Common myeloid progenitor, CD34-positive (primary cell): Measurements from ENCODE around the gene GALNT9.

Experiments used
- CTCF ChIA-PET: fragments of 350-600 bp; sonication (Branson Sonifier 250); formaldehyde crosslinking; loops from one replicate; lab custom pipeline; 2021; ENCODE audit warnings: antibody characterized with exemption; lab: Charles Lee
- POLR2A ChIA-PET: fragments of 350-600 bp; sonication (Branson Sonifier 250); formaldehyde crosslinking; loops from one replicate; lab custom pipeline; 2021; ENCODE audit warnings: antibody characterized with exemption; lab: Charles Lee
- DNase-seq, 3 donors: peaks; one replicate each; pipeline versions ENCODE4 v3.0.0 to v3.0.0-alpha.2; 2013
- H3K27ac ChIP-seq, 2 experiments: 1 replicate in 1 of 2; 2 replicates in 1 of 2; pipeline ENCODE4 v1.7.0; 2013; ENCODE audit warnings: inconsistent platforms in 2 of 2, low read length in 2 of 2, mild to moderate bottlenecking in 2 of 2, low read depth in 1 of 2, moderate library complexity in 1 of 2; ENCODE audit not compliant: severe bottlenecking in 2 of 2, insufficient read depth in 1 of 2, poor library complexity in 1 of 2
- H3K27me3 ChIP-seq, 5 experiments: replicated peaks in 2 of 5; 1 replicate in 3 of 5; 2 replicates in 2 of 5; pipeline versions ENCODE4 v1.6.1 to v1.7.0; 2013; ENCODE audit warnings: low read length in 4 of 5, mild to moderate bottlenecking in 2 of 5, moderate library complexity in 2 of 5, inconsistent platforms in 1 of 5; ENCODE audit not compliant: insufficient read depth in 5 of 5, control insufficient read depth in 4 of 5
- H3K36me3 ChIP-seq, 4 experiments: 1 replicate in 2 of 4; 2 replicates in 2 of 4; pipeline versions ENCODE4 v1.6.1 to v1.7.0; 2013; ENCODE audit warnings: low read length in 3 of 4, control low read depth in 1 of 4, mild to moderate bottlenecking in 1 of 4; ENCODE audit not compliant: control insufficient read depth in 4 of 4, insufficient read depth in 4 of 4
- H3K4me1 ChIP-seq, 4 experiments: 1 replicate in 3 of 4; 2 replicates in 1 of 4; pipeline versions ENCODE4 v1.6.1 to v1.7.1; 2013; ENCODE audit warnings: low read length in 3 of 4, mild to moderate bottlenecking in 3 of 4, control low read depth in 1 of 4, inconsistent platforms in 1 of 4, moderate library complexity in 1 of 4; ENCODE audit not compliant: control insufficient read depth in 4 of 4, insufficient read depth in 4 of 4; ENCODE audit errors: control extremely low read depth in 1 of 4
- H3K4me3 ChIP-seq, 7 experiments: 1 replicate in 4 of 7; 2 replicates in 3 of 7; pipeline versions ENCODE4 v1.5.1 to v1.7.0; 2013; ENCODE audit warnings: mild to moderate bottlenecking in 7 of 7, low read length in 6 of 7, moderate library complexity in 6 of 7, inconsistent platforms in 2 of 7, low read depth in 2 of 7, control low read depth in 1 of 7; ENCODE audit not compliant: insufficient read depth in 4 of 7, control insufficient read depth in 1 of 7; ENCODE audit errors: extremely low read depth in 1 of 7
- H3K9me3 ChIP-seq, 5 experiments: 1 replicate in 4 of 5; 2 replicates in 1 of 5; pipeline versions ENCODE4 v1.6.1 to v1.7.1; 2013; ENCODE audit warnings: low read length in 4 of 5, mild to moderate bottlenecking in 2 of 5, inconsistent platforms in 1 of 5, low read depth in 1 of 5, moderate library complexity in 1 of 5; ENCODE audit not compliant: control insufficient read depth in 4 of 5, insufficient read depth in 2 of 5; ENCODE audit errors: control extremely low read depth in 1 of 5
- WGBS: methylation state at CpG from one replicate; pipeline ENCODE4 v1.1.5; 2013; ENCODE audit not compliant: insufficient coverage; 5-methylcytosine and 5-hydroxymethylcytosine counted together

Gene GALNT9

DNA sequence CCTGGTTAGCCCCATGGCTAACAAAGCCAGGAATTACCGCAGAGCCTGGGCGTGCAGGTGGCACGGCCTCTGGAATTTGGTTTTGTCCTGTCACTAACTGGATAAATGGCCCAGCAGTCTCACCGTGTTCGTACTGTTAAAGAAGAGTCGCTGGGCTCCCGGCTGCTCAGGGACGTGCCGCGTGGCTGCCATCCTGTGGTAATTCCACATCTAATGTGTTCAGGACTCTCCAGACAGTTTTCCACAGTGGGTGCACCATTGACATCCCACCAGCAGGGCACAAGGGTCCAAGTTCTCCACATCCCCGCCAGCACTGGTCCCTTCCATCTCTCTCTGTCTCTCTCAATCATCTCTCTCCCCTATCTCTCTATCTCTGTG, 165.5 kb downstream of the GALNT9 start:
- no peak overlapping the region for H3K27ac ChIP-seq
- H3K4me1 ChIP-seq = peaks cover 0 to 19% (median 12%) of the 10 kb centered on the region in 4 experiments
- H3K4me3 ChIP-seq = no peak overlapping the region
- no peaks in the 10 kb centered on the region for H3K9me3 ChIP-seq
- peaks cover 0 to 29% (median 2%) of the 10 kb centered on the region in 5 experiments for H3K27me3 ChIP-seq
- no peak for DNase-seq
- POLR2A ChIA-PET = no interaction called here
- H3K36me3 ChIP-seq = no peaks in the 10 kb centered on the region
- WGBS = 82% methylated on average over 11 of the region's 11 CpGs
- CTCF ChIA-PET = interaction anchor here (1.9 kb wide), 1 partner anchor 10 kb away, joined by 7 read pairs; no protein-coding TSS in a partner anchor

DNA sequence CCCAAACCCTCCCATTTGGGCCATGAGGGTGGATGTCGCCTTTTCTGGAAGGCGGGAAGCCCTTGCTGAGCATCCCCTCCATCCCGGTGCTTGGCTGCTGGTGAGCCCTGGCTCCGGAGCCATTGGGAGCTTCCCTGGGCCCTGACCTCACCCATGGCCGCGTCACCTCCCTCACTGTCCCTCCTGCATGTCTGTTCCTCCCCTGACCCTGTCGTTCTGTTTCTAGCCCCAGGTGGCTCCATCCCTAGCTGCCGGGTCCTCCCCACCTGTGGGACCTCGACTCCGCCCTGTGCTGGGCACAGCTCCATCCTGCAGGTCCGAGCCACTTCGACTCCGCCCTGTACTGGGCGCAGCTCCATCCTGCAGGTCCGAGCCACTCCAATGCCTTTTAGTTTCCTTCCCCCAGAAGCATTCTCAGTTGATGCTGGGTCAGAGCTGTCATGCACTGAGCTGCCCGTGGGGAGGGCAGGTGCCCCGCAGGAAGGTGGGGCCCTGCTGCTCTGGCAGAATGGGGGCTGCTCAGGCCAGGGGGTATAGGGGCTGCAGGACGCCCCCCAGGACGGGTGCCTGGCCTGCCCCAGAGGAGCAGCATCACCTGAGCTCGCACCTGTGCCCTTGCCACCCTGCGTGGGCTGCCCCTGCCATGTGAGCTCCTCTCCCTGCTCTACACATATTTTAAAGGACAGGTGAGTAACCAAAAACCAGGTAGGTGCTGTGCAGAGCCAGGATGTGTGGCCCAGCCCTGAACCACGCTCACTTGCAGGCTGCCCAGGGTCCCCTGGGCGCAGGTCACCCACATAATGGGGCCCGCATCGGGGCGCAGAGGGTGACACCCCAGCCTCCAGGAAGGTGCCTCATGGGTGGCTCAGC, 166.1 kb downstream of the GALNT9 start:
- no peak overlapping the region for H3K27ac ChIP-seq
- peaks cover 0 to 19% (median 12%) of the 10 kb centered on the region in 4 experiments for H3K4me1 ChIP-seq
- CTCF ChIA-PET = interaction anchor here (1.2 to 2.8 kb wide), 5 partner anchors 9 to 359 kb away, joined by 3 to 11 read pairs (median 3); no protein-coding TSS in a partner anchor
- 56% methylated on average over 25 of the region's 26 CpGs for WGBS
- H3K4me3 ChIP-seq = peak overlapping the region in 1 of 7 experiments; percentile 28
- H3K9me3 ChIP-seq = no peaks in the 10 kb centered on the region
- DNase-seq = no peak
- H3K27me3 ChIP-seq = peaks cover 0 to 27% (median 2%) of the 10 kb centered on the region in 5 experiments
- H3K36me3 ChIP-seq = peaks cover 0 to under 1% (median 0%) of the 10 kb centered on the region in 4 experiments
- POLR2A ChIA-PET = no interaction called here

DNA sequence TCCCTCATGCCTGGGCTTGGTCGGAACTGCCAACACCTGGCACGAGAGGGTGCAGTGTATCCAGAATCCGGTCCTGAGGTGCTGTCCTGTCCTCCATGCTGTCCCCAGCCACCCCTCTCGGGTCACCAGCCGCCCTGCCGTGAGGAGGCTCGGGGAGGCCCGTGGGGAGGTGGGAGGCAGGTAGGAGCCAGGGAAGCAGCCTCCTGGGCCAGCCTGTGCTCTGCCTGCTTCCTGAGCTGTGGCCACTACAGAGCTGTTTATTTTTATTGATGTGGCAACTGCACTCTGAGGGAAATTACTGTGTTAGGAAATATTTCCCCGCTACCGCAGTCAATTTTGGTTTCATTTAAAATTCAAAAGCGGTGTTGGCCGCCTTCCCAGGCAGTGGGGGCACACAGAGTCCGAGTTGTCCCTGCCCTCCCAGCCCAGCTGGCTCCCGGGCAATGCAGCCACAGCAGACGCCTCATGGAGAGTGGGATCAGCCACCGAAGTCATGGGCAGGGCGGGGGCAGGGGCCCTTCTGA, 166.8 kb downstream of the GALNT9 start:
- Histone ChIP-seq H3K36me3 (peaks cover 0 to 8% (median 3%) of the 10 kb centered on the region in 4 experiments), H3K27me3 (peaks cover 0 to 23% (median 2%) of the 10 kb centered on the region in 5 experiments), H3K27ac (no peak overlapping the region), H3K4me1 (peaks cover 0 to 16% (median 11%) of the 10 kb centered on the region in 4 experiments), H3K9me3 (no peaks in the 10 kb centered on the region), H3K4me3 (peak overlapping the region in 2 of 7 experiments; percentile 4 to 28)
- 44% methylated on average over 8 of the region's 17 CpGs for WGBS
- peak in 2 of 3 donors; percentile 61 to 73 for DNase-seq
- ChIA-PET CTCF (interaction anchor here (0.7 to 2.8 kb wide), 7 partner anchors 9 to 360 kb away, joined by 3 to 11 read pairs (median 3); no protein-coding TSS in a partner anchor), POLR2A (no interaction called here)

DNA sequence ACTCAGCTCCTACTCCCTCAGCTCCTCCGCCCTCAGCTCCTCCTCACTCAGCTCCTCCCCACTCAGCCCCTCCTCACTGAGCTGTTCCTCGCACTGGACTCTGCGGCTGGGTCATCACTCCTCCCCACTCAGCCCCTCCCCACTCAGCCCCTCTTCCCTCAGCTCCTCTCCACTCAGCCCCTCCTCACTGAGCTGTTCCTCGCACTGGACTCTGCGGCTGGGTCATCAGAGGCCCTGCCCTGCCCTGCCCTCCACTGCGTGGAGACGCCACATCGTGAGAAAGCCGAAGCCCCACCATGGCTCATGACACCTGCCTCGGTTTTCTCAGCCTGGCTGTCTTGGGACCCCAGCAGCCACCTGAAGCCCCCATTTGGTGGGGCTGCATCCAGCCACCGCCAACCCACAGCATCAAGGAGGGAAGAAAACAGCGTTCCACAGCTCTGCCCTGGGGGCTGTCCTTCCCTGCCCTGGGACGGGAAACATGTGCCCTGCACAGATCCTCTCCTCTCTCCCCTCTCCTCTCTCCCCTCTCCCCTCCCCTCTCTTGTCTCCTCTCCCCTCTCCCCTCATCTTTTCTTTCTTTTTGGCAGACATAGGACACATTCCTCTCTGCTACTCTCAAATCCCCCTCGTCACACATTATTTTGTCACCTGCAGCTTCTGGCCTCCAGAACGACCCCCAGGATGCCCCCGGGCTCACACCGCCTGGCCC, 167.4 kb downstream of the GALNT9 start:
- H3K4me3 ChIP-seq = peak overlapping the region in 1 of 7 experiments; percentile 28

DNA sequence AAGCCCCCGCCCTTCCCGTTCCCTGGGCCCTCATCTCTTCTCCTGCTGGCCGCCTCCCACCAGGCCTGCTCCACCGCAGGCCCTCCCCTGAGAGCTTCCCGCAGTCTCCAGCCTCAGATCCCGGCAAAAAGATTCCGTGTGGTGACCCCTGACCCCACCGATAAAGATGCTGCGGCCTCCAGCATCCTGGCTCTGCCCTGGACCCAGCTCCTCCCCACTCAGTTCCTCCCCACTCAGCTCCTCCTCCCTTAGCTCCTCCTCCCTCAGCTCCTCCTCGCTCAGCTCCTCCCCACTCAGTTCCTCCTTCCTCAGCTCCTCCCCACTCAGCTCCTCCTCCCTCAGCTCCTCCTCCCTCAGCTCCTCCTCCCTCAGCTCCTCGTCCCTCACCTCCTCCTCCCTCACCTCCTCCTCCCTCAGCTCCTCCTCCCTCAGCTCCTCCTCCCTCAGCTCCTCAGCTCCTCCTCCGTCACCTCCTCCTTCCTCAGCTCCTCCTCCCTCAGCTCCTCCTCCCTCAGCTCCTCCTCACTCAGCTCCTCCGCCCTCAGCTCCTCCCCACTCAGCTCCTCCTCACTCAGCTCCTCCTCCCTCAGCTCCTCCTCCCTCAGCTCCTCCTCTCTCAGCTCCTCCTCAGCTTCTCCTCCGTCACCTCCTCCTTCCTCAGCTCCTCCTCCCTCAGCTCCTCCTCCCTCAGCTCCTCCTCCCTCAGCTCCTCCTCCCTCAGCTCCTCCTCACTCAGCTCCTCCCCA, 168.2 kb downstream of the GALNT9 start:
- 83% methylated on average over 9 of the region's 14 CpGs for WGBS
- no peak overlapping the region for H3K27ac ChIP-seq
- peaks cover 0 to 23% (median 2%) of the 10 kb centered on the region in 5 experiments for H3K27me3 ChIP-seq
- ChIA-PET POLR2A (interaction anchor here (0.7 kb wide), 1 partner anchor 431 kb away, joined by 4 read pairs; no protein-coding TSS in a partner anchor), CTCF (interaction anchor here (0.7 to 2.8 kb wide), 7 partner anchors 9 to 328 kb away, joined by 4 to 11 read pairs (median 5); no protein-coding TSS in a partner anchor)
- peak in 1 of 3 donors; percentile 33 for DNase-seq
- H3K9me3 ChIP-seq = peaks cover 0 to 3% (median 0%) of the 10 kb centered on the region in 5 experiments
- peaks cover 0 to 20% (median 4%) of the 10 kb centered on the region in 4 experiments for H3K36me3 ChIP-seq
- H3K4me3 ChIP-seq = no peak overlapping the region
- peaks cover 0 to 14% (median 10%) of the 10 kb centered on the region in 4 experiments for H3K4me1 ChIP-seq

More for the DNA sequence above, 167.4 kb downstream of the GALNT9 start:
- H3K27me3 ChIP-seq = peaks cover 0 to 23% (median 2%) of the 10 kb centered on the region in 5 experiments
- ChIA-PET POLR2A (no interaction called here), CTCF (interaction anchor here (0.7 to 2.8 kb wide), 9 partner anchors 8 to 361 kb away, joined by 3 to 11 read pairs (median 5); no protein-coding TSS in a partner anchor)
- H3K27ac ChIP-seq = no peak overlapping the region
- H3K36me3 ChIP-seq = peaks cover 0 to 12% (median 4%) of the 10 kb centered on the region in 4 experiments
- no peak for DNase-seq
- H3K4me1 ChIP-seq = peaks cover 0 to 14% (median 10%) of the 10 kb centered on the region in 4 experiments
- H3K9me3 ChIP-seq = no peaks in the 10 kb centered on the region
- 80% methylated on average over 15 of the region's 17 CpGs for WGBS

DNA sequence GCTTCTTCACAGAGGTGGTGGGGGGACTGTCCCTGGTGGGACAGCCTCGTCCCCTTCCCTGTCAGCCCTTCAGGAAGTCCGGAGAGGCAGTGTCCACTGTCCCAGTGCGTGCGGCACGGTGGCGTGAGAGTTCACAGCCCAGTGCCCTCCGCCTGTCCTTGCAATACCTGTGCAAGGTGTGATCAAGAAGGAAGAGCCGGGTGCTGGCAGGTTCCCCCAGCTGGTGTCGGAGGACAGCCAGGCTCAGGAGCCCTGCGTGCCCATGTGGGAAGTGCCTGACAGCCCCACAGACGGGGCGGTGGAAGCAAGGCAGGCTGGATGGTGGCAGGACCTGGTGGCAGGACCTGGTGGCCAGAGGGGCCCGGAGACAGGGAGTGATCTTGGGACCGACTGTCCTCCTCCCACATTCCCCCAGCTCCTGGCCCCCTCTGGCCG, 168.8 kb downstream of the GALNT9 start:
- POLR2A ChIA-PET = interaction anchor here (0.5 kb wide), 1 partner anchor 73 kb away, joined by 7 read pairs; no protein-coding TSS in a partner anchor
- H3K9me3 ChIP-seq = peaks cover 0 to 3% (median 0%) of the 10 kb centered on the region in 5 experiments
- no peak overlapping the region for H3K4me3 ChIP-seq
- CTCF ChIA-PET = interaction anchor here (1.0 to 2.8 kb wide), 6 partner anchors 8 to 59 kb away, joined by 4 to 11 read pairs (median 5); no protein-coding TSS in a partner anchor
- DNase-seq = no peak
- no peak overlapping the region for H3K27ac ChIP-seq
- 98% methylated on average over 13 of the region's 15 CpGs for WGBS
- H3K27me3 ChIP-seq = peaks cover 0 to 23% (median 2%) of the 10 kb centered on the region in 5 experiments
- peaks cover 0 to 21% (median 4%) of the 10 kb centered on the region in 4 experiments for H3K36me3 ChIP-seq
- peaks cover 0 to 14% (median 10%) of the 10 kb centered on the region in 4 experiments for H3K4me1 ChIP-seq
